Measurements from ENCODE around the gene SCN9A. TPM values are rescaled to one million over a fixed set of nuclear protein-coding genes. Genes with fewer than 3 reads are reported as not detected.
"Not testable (repeated sequence)": the region's sequence is repeated elsewhere in the genome, so short reads cannot be mapped to it uniquely, and the experiment has no call there.

SCN9A gene
- total and polyA plus RNA-seq, 2 of the 4 experiments (the other 2 are of a cell fraction), result 40.1 to 135 TPM

- H4K20me1 ChIP-seq (ENCODE audit: insufficient read depth, low read length); BruUV-seq (replicated peaks); H3K9ac ChIP-seq (ENCODE audit: low read depth, low read length); intact Hi-C loops (cut with micrococcal nuclease); H2AK9ac ChIP-seq (replicated peaks; ENCODE audit: low read depth, low read length, poor library complexity); H3K9me3 ChIP-seq (ENCODE audit: control insufficient read depth, insufficient read depth, low read length); ATAC-seq (ENCODE audit: low read depth); H3K4me3 ChIP-seq (ENCODE audit: insufficient read depth, low read depth, low read length); H3K36me3 ChIP-seq (ENCODE audit: control insufficient read depth, insufficient read depth, low read length); H3K4me2 ChIP-seq (ENCODE audit: low read depth, low read length); in situ Hi-C loops (cut with MboI; ENCODE audit: low sequenced_read_pairs); H3K27ac ChIP-seq (ENCODE audit: insufficient read depth, low read length); H3K56ac ChIP-seq (ENCODE audit: extremely low read depth, insufficient read depth, low read length); H2AFZ ChIP-seq (replicated peaks; ENCODE audit: low read length, poor library complexity); CTCF ChIA-PET; dilution Hi-C loops (cut with HindIII; ENCODE audit: low sequenced_read_pairs, unreplicated experiment); H3K4me1 ChIP-seq (ENCODE audit: control insufficient read depth, insufficient read depth, low read length); DNase-seq; H2AK5ac ChIP-seq (ENCODE audit: low read depth, low read length); H3K27me3 ChIP-seq (ENCODE audit: control insufficient read depth, insufficient read depth, low read length); H3K9me1 ChIP-seq (ENCODE audit: insufficient read depth, low read length); POLR2A ChIA-PET (ENCODE audit: unreplicated experiment): not testable (repeated sequence)
- Histone ChIP-seq H3K4ac (ENCODE audit: low read depth, low read length) (peak overlapping the region; percentile 98; the same call in 1 of the 2 replicates), H4K91ac (ENCODE audit: insufficient read depth, low read depth, low read length) (peak overlapping the region; percentile 96; the same call in 1 of the 2 replicates), H3K79me1 (ENCODE audit: low read depth in 1 of 2, low read length in 2 of 2) (peaks cover 10 to 37% of the 10 kb centered on the region in 2 experiments; a peak in 3 of 4 replicates), H4K5ac (ENCODE audit: low read depth, low read length) (peak overlapping the region; percentile 98; the same call in 1 of the 2 replicates), H3K23ac (ENCODE audit: low read depth, low read length) (peak overlapping the region; percentile 89; the same call in 1 of the 2 replicates), H2BK15ac (ENCODE audit: low read depth, low read length) (peak overlapping the region; percentile 83; the same call in 2 of the 3 replicates), H3K18ac (ENCODE audit: low read depth, low read length) (peak overlapping the region; percentile 99; the same call in 1 of the 2 replicates), H2BK20ac (ENCODE audit: low read depth, low read length) (peak overlapping the region; percentile 100; the same call in 1 of the 2 replicates), H2BK120ac (ENCODE audit: low read depth, low read length) (peak overlapping the region; percentile 99), H4K8ac (ENCODE audit: low read depth in 2 of 2, low read length in 2 of 2) (peak overlapping the region; percentile 79 to 90; a peak in 1 of 4 replicates), H2BK5ac (ENCODE audit: low read depth, low read length, poor library complexity, severe bottlenecking) (peak overlapping the region; percentile 98), H3K14ac (replicated peaks; ENCODE audit: low read depth, low read length) (peak overlapping the region; percentile 91; the same call in 1 of the 2 replicates)
- no CpG with 5 or more reads among the region's 2 CpGs for WGBS, 2 experiments (ENCODE audit: extremely low coverage in 2 of 2, insufficient read length in 1 of 2)
Observed at GRCh38 chr2:166312863-166313262, 62.9 kb downstream of the SCN9A start.
